Measurements from ENCODE around the gene UPF1. TPM values are rescaled to one million over a fixed set of nuclear protein-coding genes. Genes with fewer than 3 reads are reported as not detected.
A peak's percentile ranks its signal among the peaks of the same experiment; 100 is the strongest.

The UPF1 gene
- total RNA-seq, 1 experiment from 2014 or later = 57.1 TPM

GRCh38 chr19:18866800-18867123 is 35.0 kb downstream of the UPF1 start:
- no peak overlapping the region for H3K27ac Mint-ChIP-seq (ENCODE audit: unreplicated experiment)
- no peaks in the 10 kb centered on the region for H3K9me3 Mint-ChIP-seq (ENCODE audit: low read depth, unreplicated experiment)
- no peak for DNase-seq
- no TSS peak for BruUV-seq (replicated peaks)
- CTCF ChIA-PET = no interaction called here
- intact Hi-C loops (cut with micrococcal nuclease; ENCODE audit: unreplicated experiment) = no loop called here
- H3K27me3 Mint-ChIP-seq (ENCODE audit: unreplicated experiment) = no peaks in the 10 kb centered on the region
- no peak overlapping the region for H3K4me3 Mint-ChIP-seq (ENCODE audit: low read depth, unreplicated experiment)
- no peak for TF ChIP-seq CTCF (IDR thresholded peaks at IDR 0.05; ENCODE audit: unreplicated experiment)
- H3K4me1 Mint-ChIP-seq (ENCODE audit: low read depth, unreplicated experiment) = no peaks in the 10 kb centered on the region
- peaks cover 44% of the 10 kb centered on the region for H3K36me3 Mint-ChIP-seq (ENCODE audit: insufficient read depth, unreplicated experiment)

GRCh38 chr19:18867199-18867598 is 35.4 kb downstream of the UPF1 start:
- Mint-ChIP-seq H3K4me3 (ENCODE audit: low read depth, unreplicated experiment) (no peak overlapping the region), H3K27ac (ENCODE audit: unreplicated experiment) (no peak overlapping the region), H3K9me3 (ENCODE audit: low read depth, unreplicated experiment) (no peaks in the 10 kb centered on the region), H3K36me3 (ENCODE audit: insufficient read depth, unreplicated experiment) (peaks cover 48% of the 10 kb centered on the region), H3K4me1 (ENCODE audit: low read depth, unreplicated experiment) (no peaks in the 10 kb centered on the region), H3K27me3 (ENCODE audit: unreplicated experiment) (no peaks in the 10 kb centered on the region)
- intact Hi-C loops (cut with micrococcal nuclease; ENCODE audit: unreplicated experiment) = no loop called here
- TSS peak; percentile 46 for BruUV-seq (replicated peaks)
- no peak for DNase-seq
- CTCF ChIA-PET = no interaction called here
- no peak for TF ChIP-seq CTCF (IDR thresholded peaks at IDR 0.05; ENCODE audit: unreplicated experiment)

- no peak for DNase-seq
- no peaks in the 10 kb centered on the region for H3K4me1 Mint-ChIP-seq (ENCODE audit: low read depth, unreplicated experiment)
- CTCF ChIA-PET = no interaction called here
- intact Hi-C loops (cut with micrococcal nuclease; ENCODE audit: unreplicated experiment) = no loop called here
- H3K9me3 Mint-ChIP-seq (ENCODE audit: low read depth, unreplicated experiment) = no peaks in the 10 kb centered on the region
- TF ChIP-seq CTCF (IDR thresholded peaks at IDR 0.05; ENCODE audit: unreplicated experiment) = no peak
- H3K27ac Mint-ChIP-seq (ENCODE audit: unreplicated experiment) = no peak overlapping the region
- H3K36me3 Mint-ChIP-seq (ENCODE audit: insufficient read depth, unreplicated experiment) = peaks cover 46% of the 10 kb centered on the region
- H3K4me3 Mint-ChIP-seq (ENCODE audit: low read depth, unreplicated experiment) = no peak overlapping the region
- no peaks in the 10 kb centered on the region for H3K27me3 Mint-ChIP-seq (ENCODE audit: unreplicated experiment)
- BruUV-seq (replicated peaks) = no TSS peak
Measured at GRCh38 chr19:18867751-18868150, 36.0 kb downstream of the UPF1 start.

GRCh38 chr19:18868380-18869022 is 36.7 kb downstream of the UPF1 start:
- no peak for TF ChIP-seq CTCF (IDR thresholded peaks at IDR 0.05; ENCODE audit: unreplicated experiment)
- no peaks in the 10 kb centered on the region for H3K27me3 Mint-ChIP-seq (ENCODE audit: unreplicated experiment)
- intact Hi-C loops (cut with micrococcal nuclease; ENCODE audit: unreplicated experiment) = no loop called here
- H3K4me3 Mint-ChIP-seq (ENCODE audit: low read depth, unreplicated experiment) = no peak overlapping the region
- no peaks in the 10 kb centered on the region for H3K4me1 Mint-ChIP-seq (ENCODE audit: low read depth, unreplicated experiment)
- no peak for DNase-seq
- no peak overlapping the region for H3K27ac Mint-ChIP-seq (ENCODE audit: unreplicated experiment)
- CTCF ChIA-PET = no interaction called here
- H3K36me3 Mint-ChIP-seq (ENCODE audit: insufficient read depth, unreplicated experiment) = peaks cover 43% of the 10 kb centered on the region
- BruUV-seq (replicated peaks) = no TSS peak
- H3K9me3 Mint-ChIP-seq (ENCODE audit: low read depth, unreplicated experiment) = no peaks in the 10 kb centered on the region
